ENCODE results near the gene KICS2. TPM values are rescaled to one million over a fixed set of nuclear protein-coding genes. Genes with fewer than 3 reads are reported as not detected.

The KICS2 gene
- total and polyA plus RNA-seq, 2 of the 8 experiments (the other 6 are each of a cell fraction or from before 2014, with no cell fraction given), result 5.6 to 9.5 TPM

DNA sequence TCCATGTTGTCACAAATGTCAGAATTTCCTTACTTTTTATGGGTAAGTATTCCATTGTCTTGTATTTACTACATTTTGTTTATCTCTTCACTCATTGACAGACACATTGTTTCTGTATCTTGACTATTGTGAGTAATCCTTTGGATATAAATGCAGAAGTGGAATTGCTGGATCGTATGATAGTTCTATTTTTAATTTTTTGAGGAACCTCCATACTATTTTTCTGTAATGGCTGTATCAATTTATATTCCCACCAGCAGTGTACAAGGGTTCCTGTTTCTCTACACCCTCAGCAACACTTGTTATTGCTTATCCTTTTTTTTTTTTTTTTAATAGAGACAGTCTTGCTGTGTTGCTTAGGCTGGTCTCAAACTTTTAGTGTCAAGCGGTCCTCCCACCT lies 3.5 kb upstream of the KICS2 start:
- H3K56ac ChIP-seq (replicated peaks; ENCODE audit: insufficient read length, low read depth, low read length), result no peak overlapping the region
- H2BK5ac ChIP-seq (ENCODE audit: low read depth, low read length), result no peak overlapping the region
- H3K4me2 ChIP-seq (ENCODE audit: insufficient read depth in 1 of 2, low read depth in 2 of 2, low read length in 2 of 2), result no peak overlapping the region
- H2AFZ ChIP-seq (ENCODE audit: low read length), result no peak overlapping the region
- no peak overlapping the region for H2BK12ac ChIP-seq (ENCODE audit: low read depth, low read length)
- ChIA-PET CTCF (ENCODE audit: partially characterized antibody) (interaction anchor here (1.3 kb wide), 1 partner anchor 386 kb away, joined by 3 read pairs; no protein-coding TSS in a partner anchor), POLR2A (ENCODE audit: partially characterized antibody) (no interaction called here)
- H2BK15ac ChIP-seq (ENCODE audit: low read length), result no peak overlapping the region
- H3K4me1 ChIP-seq (replicated peaks in 1 of 4; ENCODE audit: control insufficient read depth in 3 of 4, insufficient read depth in 4 of 4, low read length in 3 of 4), result peaks cover 0 to 7% (median under 1%) of the 10 kb centered on the region in 4 experiments; a peak in 4 of 7 replicates
- no peak overlapping the region for H3K9ac ChIP-seq (replicated peaks in 1 of 4; ENCODE audit: extremely low read depth in 1 of 4, low read depth in 3 of 4, low read length in 3 of 4)
- no peaks in the 10 kb centered on the region for H3K27me3 ChIP-seq (replicated peaks in 1 of 4; ENCODE audit: control insufficient read depth in 3 of 4, extremely low read depth in 1 of 4, insufficient read depth in 3 of 4, low read length in 3 of 4)
- H3K27ac ChIP-seq (ENCODE audit: low read depth, low read length), result no peak overlapping the region
- H3K23ac ChIP-seq (ENCODE audit: insufficient read length), result no peak overlapping the region
- no peak overlapping the region for H3K18ac ChIP-seq (ENCODE audit: extremely low read depth, low read length)
- H3K4ac ChIP-seq (replicated peaks; ENCODE audit: insufficient read length, low read depth, low read length), result no peak overlapping the region
- H4K20me1 ChIP-seq (replicated peaks in 1 of 2; ENCODE audit: control insufficient read depth in 1 of 2, insufficient read depth in 2 of 2, low read length in 2 of 2), result no peaks in the 10 kb centered on the region
- no peaks in the 10 kb centered on the region for H3K36me3 ChIP-seq (ENCODE audit: control insufficient read depth in 2 of 4, insufficient read depth in 4 of 4, low read length in 3 of 4)
- TF ChIP-seq, protein P1, sequence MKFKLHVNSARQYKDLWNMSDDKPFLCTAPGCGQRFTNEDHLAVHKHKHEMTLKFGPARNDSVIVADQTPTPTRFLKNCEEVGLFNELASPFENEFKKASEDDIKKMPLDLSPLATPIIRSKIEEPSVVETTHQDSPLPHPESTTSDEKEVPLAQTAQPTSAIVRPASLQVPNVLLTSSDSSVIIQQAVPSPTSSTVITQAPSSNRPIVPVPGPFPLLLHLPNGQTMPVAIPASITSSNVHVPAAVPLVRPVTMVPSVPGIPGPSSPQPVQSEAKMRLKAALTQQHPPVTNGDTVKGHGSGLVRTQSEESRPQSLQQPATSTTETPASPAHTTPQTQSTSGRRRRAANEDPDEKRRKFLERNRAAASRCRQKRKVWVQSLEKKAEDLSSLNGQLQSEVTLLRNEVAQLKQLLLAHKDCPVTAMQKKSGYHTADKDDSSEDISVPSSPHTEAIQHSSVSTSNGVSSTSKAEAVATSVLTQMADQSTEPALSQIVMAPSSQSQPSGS (IDR thresholded peaks at IDR 0.05; ENCODE audit: low read length), result no peak
- TF ChIP-seq PHF8 (conservative IDR thresholded peaks at IDR 0.05; ENCODE audit: low read depth, low read length), result no peak
- no peak for TF ChIP-seq SIRT6 (IDR thresholded peaks at IDR 0.05; ENCODE audit: low read length)
- no peak for TF ChIP-seq JUND (IDR thresholded peaks at IDR 0.05; ENCODE audit: low read length)
- TF ChIP-seq TAF7 (optimal IDR thresholded peaks at IDR 0.05; ENCODE audit: borderline replicate concordance, low read depth, low read length), result no peak
- TF ChIP-seq SP4 (IDR thresholded peaks at IDR 0.05; ENCODE audit: low read length), result no peak
- TF ChIP-seq POU5F1 (IDR thresholded peaks at IDR 0.05; ENCODE audit: low read depth, low read length), result no peak
- TF ChIP-seq RNF2 (IDR thresholded peaks at IDR 0.05; ENCODE audit: borderline replicate concordance, low read depth, low read length, missing control alignments, poor library complexity, severe bottlenecking), result no peak
- TF ChIP-seq EZH2 (IDR thresholded peaks at IDR 0.05; ENCODE audit: low read depth, low read length, severe bottlenecking), result no peak
- no peak for TF ChIP-seq CTBP2 (IDR thresholded peaks at IDR 0.05; ENCODE audit: borderline replicate concordance, insufficient read depth, insufficient read length, low read length)
- no peak for TF ChIP-seq SUZ12 (IDR thresholded peaks at IDR 0.05; ENCODE audit: low read length)
- H3K79me2 ChIP-seq (ENCODE audit: control insufficient read depth in 1 of 2, insufficient read depth in 2 of 2, low read length in 2 of 2), result 0 out of 4 replicates have a peak, but pooled peaks cover 0 to 2% of the 10 kb centered on the region in 2 experiments
- H2BK20ac ChIP-seq (ENCODE audit: low read length), result no peak overlapping the region
- no peaks in the 10 kb centered on the region for H3K23me2 ChIP-seq (ENCODE audit: low read depth, low read length)
- 86% methylated on average over 2 of the region's 2 CpGs; no CpG with 5 or more reads in 1 of the 2 experiments for WGBS, 2 experiments (ENCODE audit: extremely low coverage in 1 of 2, insufficient coverage in 1 of 2, insufficient read length in 1 of 2, insufficient replicate concordance in 2 of 2, low coverage in 1 of 2, low lambda C conversion rate in 2 of 2, missing lambda C conversion rate in 1 of 2)
- no peak overlapping the region for H3K4me3 ChIP-seq (ENCODE audit: extremely low read depth in 1 of 4, insufficient read depth in 2 of 4, low read depth in 3 of 4, low read length in 4 of 4)
- H3K79me1 ChIP-seq (ENCODE audit: low read depth, low read length), result no peaks in the 10 kb centered on the region
- FAIRE-seq (no peak), DNase-seq (ENCODE audit: low read depth in 1 of 2, low spot score in 2 of 2) (no peak)
- no peak overlapping the region for H2BK120ac ChIP-seq (replicated peaks; ENCODE audit: low read depth, low read length)
- H3K9me3 ChIP-seq (ENCODE audit: insufficient read depth in 2 of 2, low read depth in 1 of 2, low read length in 1 of 2), result no peaks in the 10 kb centered on the region
- no peak overlapping the region for H2AK5ac ChIP-seq (ENCODE audit: low read depth, low read length)
- H3K14ac ChIP-seq (ENCODE audit: insufficient read length), result no peak overlapping the region
- no peak overlapping the region for H4K8ac ChIP-seq (ENCODE audit: extremely low read depth, insufficient read depth, low read length)
- no peak overlapping the region for H4K91ac ChIP-seq (replicated peaks; ENCODE audit: insufficient read length, low read length)
- no peak overlapping the region for H4K5ac ChIP-seq (ENCODE audit: insufficient read length, low read depth, low read length)
